SK-N-SH (cell line): ENCODE results near the gene GATB. TPM values are rescaled to one million over a fixed set of nuclear protein-coding genes. Genes with fewer than 3 reads are reported as not detected.

Experiments used
- CTCF ChIA-PET: fragments of 300-600, 350-600 bp; formaldehyde crosslinking; extraction: SDS; loops from one replicate; lab custom pipeline; 2021; lab: Yijun Ruan, JAX
- POLR2A ChIA-PET: fragments of 350-600 bp; sonication (Branson Sonifier 250); formaldehyde crosslinking; extraction: SDS; loops from one replicate; lab custom pipeline; 2020; ENCODE audit warnings: antibody characterized with exemption, inconsistent platforms; lab: Yijun Ruan, JAX
- DNase-seq: peaks from one replicate; pipeline ENCODE4 v3.0.0; 2012
- H2AFZ ChIP-seq: fragments of 200-600 bp; sonication (generic); 2 replicates; pipeline ENCODE4 v1.8.1; 2016; ENCODE audit warnings: antibody characterized with exemption, mild to moderate bottlenecking, low read depth
- H3F3A ChIP-seq: fragments of 200-600 bp; sonication (generic); replicated peaks from 2 replicates; pipeline ENCODE3; 2016; ENCODE audit warnings: antibody characterized with exemption, mild to moderate bottlenecking; ENCODE audit not compliant: insufficient read depth
- H3K27ac ChIP-seq, 2 experiments: fragments of 200-500 bp in 1 of 2; fragments of 200-600 bp in 1 of 2; sonication (Bioruptor generic) in 1 of 2; sonication (generic), shearing (Covaris generic) in 1 of 2; 2 replicates each; pipeline versions ENCODE4 v1.5.1 to v1.6.1; 2014 to 2016; ENCODE audit warnings: low read depth in 2 of 2, inconsistent platforms in 1 of 2, low read length in 1 of 2, mild to moderate bottlenecking in 1 of 2, mixed read lengths in 1 of 2
- H3K27me3 ChIP-seq: fragments of 200-600 bp; sonication (generic), shearing (Covaris generic); 2 replicates; pipeline ENCODE4 v1.6.1; 2016; ENCODE audit warnings: mixed run types; ENCODE audit not compliant: insufficient read depth
- H3K36me3 ChIP-seq, 2 experiments: fragments of 200-500 bp in 1 of 2; fragments of 200-600 bp in 1 of 2; sonication (Bioruptor generic) in 1 of 2; sonication (generic) in 1 of 2; replicated peaks in 1 of 2; 2 replicates each; pipeline versions ENCODE3 to v1.5.1; 2014 to 2016; ENCODE audit warnings: low read length in 1 of 2, mild to moderate bottlenecking in 1 of 2; ENCODE audit not compliant: insufficient read depth in 2 of 2, control insufficient read depth in 1 of 2
- H3K4me1 ChIP-seq, 2 experiments: fragments of 200-500 bp in 1 of 2; fragments of 200-600 bp in 1 of 2; sonication (Bioruptor generic) in 1 of 2; sonication (generic), shearing (Covaris generic) in 1 of 2; 2 replicates each; pipeline versions ENCODE4 v1.5.1 to v1.6.1; 2014 to 2016; ENCODE audit warnings: low read depth in 1 of 2, low read length in 1 of 2, mixed run types in 1 of 2; ENCODE audit not compliant: insufficient read depth in 2 of 2, control insufficient read depth in 1 of 2
- H3K4me2 ChIP-seq: fragments of 200-600 bp; sonication (generic), shearing (Covaris generic); 2 replicates; pipeline ENCODE4 v1.6.1; 2017; ENCODE audit warnings: mixed run types
- H3K4me3 ChIP-seq, 2 experiments: fragments of 200-500 bp in 1 of 2; fragments of 200-600 bp in 1 of 2; sonication (Bioruptor generic) in 1 of 2; sonication (generic), shearing (Covaris generic) in 1 of 2; 2 replicates each; pipeline versions ENCODE4 v1.5.1 to v1.8.1; 2014 to 2016; ENCODE audit warnings: low read depth in 2 of 2, inconsistent platforms in 1 of 2, low read length in 1 of 2, mild to moderate bottlenecking in 1 of 2, mixed read lengths in 1 of 2, moderate library complexity in 1 of 2
- H3K79me2 ChIP-seq: fragments of 200-600 bp; sonication (generic); 2 replicates; pipeline ENCODE4 v1.8.1; 2017; ENCODE audit warnings: mild to moderate bottlenecking; ENCODE audit not compliant: insufficient read depth
- H3K9ac ChIP-seq: fragments of 200-600 bp; sonication (generic); 2 replicates; pipeline ENCODE4 v1.6.1; 2017; ENCODE audit warnings: mixed run types
- H3K9me2 ChIP-seq: fragments of 200-600 bp; sonication (generic); 2 replicates; pipeline ENCODE4 v1.6.1; 2017; ENCODE audit warnings: mixed run types
- H3K9me3 ChIP-seq: fragments of 200-600 bp; sonication (generic); 2 replicates; pipeline ENCODE4 v1.6.1; 2017; ENCODE audit warnings: mixed run types, mild to moderate bottlenecking, moderate library complexity
- H4K20me1 ChIP-seq: fragments of 200-600 bp; sonication (generic); 2 replicates; pipeline ENCODE4 v1.6.1; 2017; ENCODE audit warnings: mild to moderate bottlenecking, mixed run types; ENCODE audit not compliant: insufficient read depth
- EP300 ChIP-seq, 2 experiments: IDR thresholded peaks; 2 replicates each; pipeline versions ENCODE4 v1.4.0 to v1.6.1; 2012; ENCODE audit warnings: borderline replicate concordance in 1 of 2, low read depth in 1 of 2, low read length in 1 of 2
- GATA2 ChIP-seq: sonication (generic); formaldehyde crosslinking; IDR thresholded peaks from 2 replicates; pipeline ENCODE4 v1.5.0; 2020; ENCODE audit warnings: mild to moderate bottlenecking, missing genetic modification reagents
- IRF3 ChIP-seq: fragments of 150-350 bp; IDR thresholded peaks from 2 replicates; pipeline ENCODE4 v1.6.1; 2016; ENCODE audit warnings: mild to moderate bottlenecking, low read depth, low read length
- MEF2A ChIP-seq: IDR thresholded peaks from 2 replicates; pipeline ENCODE4 v1.4.0; 2012; ENCODE audit warnings: low read depth, borderline replicate concordance
- REST ChIP-seq: IDR thresholded peaks from 2 replicates; pipeline ENCODE4 v1.6.1; 2012; ENCODE audit warnings: mild to moderate bottlenecking, low read depth, low read length, moderate library complexity
- RFX5 ChIP-seq: IDR thresholded peaks from 2 replicates; pipeline ENCODE4 v1.6.1; 2012; ENCODE audit warnings: mild to moderate bottlenecking, improper control_type of control experiment, low read length
- SIN3A ChIP-seq: IDR thresholded peaks from 2 replicates; pipeline ENCODE4 v1.6.1; 2012; ENCODE audit warnings: low read depth, mild to moderate bottlenecking, low read length, moderate library complexity, borderline replicate concordance
- USF2 ChIP-seq: fragments of 150-350 bp; IDR thresholded peaks from 2 replicates; pipeline ENCODE4 v1.6.1; 2017; ENCODE audit warnings: antibody characterized with exemption, low read length, low read depth, borderline replicate concordance
- YY1 ChIP-seq: IDR thresholded peaks from 2 replicates; pipeline ENCODE4 v1.4.0; 2012; ENCODE audit warnings: low read depth, mild to moderate bottlenecking
- WGBS: methylation state at CpG from one replicate; pipeline ENCODE4 v1.1.6; 2017; ENCODE audit warnings: low lambda C conversion rate; 5-methylcytosine and 5-hydroxymethylcytosine counted together
- polyA plus RNA-seq, 3 experiments: library from polyadenylated mRNA; depleted of rRNA; stranded (reverse); fragments of >200 nt; gene quantifications; 2 replicates each; pipeline ENCODE4 v1.2.3, GENCODE V29; 2012

The GATB gene
- polyA plus RNA-seq, 1 of the 3 experiments (the other 2 are of a cell fraction) = 28.1 TPM

- no peaks in the 10 kb centered on the region for H3K79me2 ChIP-seq
- no peak overlapping the region for H3K27ac ChIP-seq
- H3F3A ChIP-seq = no peaks in the 10 kb centered on the region
- DNase-seq = no peak
- no peaks in the 10 kb centered on the region for H4K20me1 ChIP-seq
- peaks cover 3 to 6% of the 10 kb centered on the region in 2 experiments; a peak in 3 of 4 replicates for H3K4me1 ChIP-seq
- TF ChIP-seq RFX5 (no peak), IRF3 (no peak), USF2 (no peak), REST (no peak), EP300 (IDR thresholded peaks at IDR 0.05; ENCODE audit: borderline replicate concordance in 1 of 2, low read depth in 1 of 2, low read length in 1 of 2) (no peak), SIN3A (no peak)
- no peaks in the 10 kb centered on the region for H3K9me3 ChIP-seq
- H3K4me3 ChIP-seq = no peak overlapping the region
- H3K36me3 ChIP-seq = no peaks in the 10 kb centered on the region
- no peak overlapping the region for H2AFZ ChIP-seq
- CTCF ChIA-PET = interaction anchor here (2.5 kb wide), 1 partner anchor 28 kb away, joined by 7 read pairs; no protein-coding TSS in a partner anchor
- H3K27me3 ChIP-seq = no peaks in the 10 kb centered on the region
- POLR2A ChIA-PET = no interaction called here
- H3K9ac ChIP-seq = no peak overlapping the region
- H3K9me2 ChIP-seq = no peaks in the 10 kb centered on the region
- 58% methylated on average over 1 of the region's 1 CpG for WGBS
- H3K4me2 ChIP-seq = no peak overlapping the region
These were observed 120.4 kb downstream of the GATB start for GRCh38 chr4:151640381-151640780.

- TF ChIP-seq EP300 (IDR thresholded peaks at IDR 0.05; ENCODE audit: borderline replicate concordance in 1 of 2, low read depth in 1 of 2, low read length in 1 of 2) (peak in 1 of 2 experiments; percentile 11; a peak in 1 of 4 replicates), YY1 (no peak), MEF2A (no peak), GATA2 (CRISPR knock-in tag) (peak; percentile 44)
- TF ChIP-seq, all 33 proteins: peak for 2
- no peak overlapping the region for H2AFZ ChIP-seq
- no peak overlapping the region for H3K4me3 ChIP-seq
- H3K79me2 ChIP-seq = no peaks in the 10 kb centered on the region
- no peak for DNase-seq
- no peaks in the 10 kb centered on the region for H3K9me2 ChIP-seq
- no peaks in the 10 kb centered on the region for H3K27me3 ChIP-seq
- no peaks in the 10 kb centered on the region for H3K9me3 ChIP-seq
- no peaks in the 10 kb centered on the region for H4K20me1 ChIP-seq
- no peaks in the 10 kb centered on the region for H3F3A ChIP-seq
- H3K36me3 ChIP-seq = no peaks in the 10 kb centered on the region
- ChIA-PET POLR2A (interaction anchor here (0.9 kb wide), 1 partner anchor 13 kb away, joined by 3 read pairs; no protein-coding TSS in a partner anchor), CTCF (interaction anchor here (1.0 to 2.5 kb wide), 2 partner anchors 26 to 122 kb away, joined by 3 to 7 read pairs; partner anchors contain the start of gene GATB)
- H3K9ac ChIP-seq = no peak overlapping the region
- H3K27ac ChIP-seq = peak overlapping the region in 1 of 2 experiments; percentile 44; a peak in 1 of 4 replicates
- H3K4me2 ChIP-seq = no peak overlapping the region
- peaks cover 3 to 6% of the 10 kb centered on the region in 2 experiments; a peak in 3 of 4 replicates for H3K4me1 ChIP-seq
- 16% methylated on average over 1 of the region's 1 CpG for WGBS
These were observed 122.4 kb downstream of the GATB start for GRCh38 chr4:151638295-151638858.
